ENCODE measurements around the gene TRIM26.
A peak's percentile ranks its signal among the peaks of the same experiment; 100 is the strongest.
"Not testable (repeated sequence)": the region's sequence is repeated elsewhere in the genome, so short reads cannot be mapped to it uniquely, and the experiment has no call there.

The TRIM26 gene

DNA sequence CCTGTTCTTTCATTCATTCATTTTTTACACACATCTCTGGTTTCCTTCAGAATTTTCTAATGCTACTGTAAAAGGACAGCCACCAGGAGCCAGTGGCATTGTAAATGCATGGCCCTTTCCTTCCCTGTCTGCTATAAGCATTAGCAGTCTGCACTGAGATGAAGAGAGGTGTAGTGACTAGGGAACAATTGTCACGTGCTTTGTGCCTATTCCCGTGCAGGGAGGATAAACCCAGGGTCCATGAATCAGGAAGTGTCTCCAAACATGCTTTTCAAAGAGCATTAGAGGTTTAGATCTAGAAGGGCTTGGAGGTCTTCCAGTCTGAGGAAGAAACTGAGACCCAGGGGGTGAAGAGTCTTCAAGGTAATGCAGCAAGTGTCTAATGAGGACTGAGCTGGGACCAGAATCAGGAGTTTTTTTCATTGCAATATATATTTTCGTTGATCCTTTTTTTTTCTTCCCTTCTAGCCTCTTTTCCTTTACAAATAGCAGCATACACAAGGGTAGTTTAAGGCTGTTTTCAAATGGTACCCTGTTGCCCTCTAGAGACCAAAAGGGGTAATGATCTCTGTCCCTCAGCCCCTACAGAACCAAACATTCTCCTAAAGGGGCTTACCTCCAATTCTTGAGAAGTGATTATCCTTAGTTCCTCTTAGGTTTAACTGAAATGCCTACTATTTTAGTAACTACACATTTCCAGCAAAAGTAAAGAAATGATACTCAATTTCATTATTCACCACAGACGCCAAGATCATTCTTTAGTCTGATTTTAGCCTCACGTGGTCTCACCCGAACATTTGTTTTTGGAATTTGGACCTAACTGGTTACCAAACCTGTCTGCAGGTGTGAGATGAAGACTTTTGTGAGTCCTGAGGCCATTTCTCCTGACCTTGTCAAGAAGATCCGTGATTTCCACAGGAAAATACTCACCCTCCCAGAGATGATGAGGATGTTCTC is 43.3 kb downstream of the TRIM26 start:
- DNase-seq, result peak; percentile 57

DNA sequence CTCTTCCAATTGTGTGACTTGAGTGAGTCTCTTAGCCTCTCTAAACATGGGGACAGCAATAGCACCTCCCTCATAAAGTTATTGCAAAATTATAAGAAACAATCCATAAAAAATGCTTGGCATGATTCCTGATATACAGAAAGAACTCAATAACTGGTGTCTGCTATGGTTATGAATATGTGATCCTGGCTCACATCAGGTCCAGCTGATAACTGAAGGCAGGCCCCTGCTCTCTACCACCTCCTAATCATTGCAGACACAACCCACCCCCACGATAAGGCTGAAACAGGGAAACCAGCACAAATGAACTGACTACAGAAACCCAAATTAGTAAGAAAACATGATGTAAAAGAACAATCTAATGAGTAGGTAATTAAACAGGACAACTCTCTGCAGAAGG is 44.5 kb downstream of the TRIM26 start:
- no peak for DNase-seq

GRCh38 chr6:30167101-30167500 is 46.1 kb downstream of the TRIM26 start:
- no peak for DNase-seq

DNA sequence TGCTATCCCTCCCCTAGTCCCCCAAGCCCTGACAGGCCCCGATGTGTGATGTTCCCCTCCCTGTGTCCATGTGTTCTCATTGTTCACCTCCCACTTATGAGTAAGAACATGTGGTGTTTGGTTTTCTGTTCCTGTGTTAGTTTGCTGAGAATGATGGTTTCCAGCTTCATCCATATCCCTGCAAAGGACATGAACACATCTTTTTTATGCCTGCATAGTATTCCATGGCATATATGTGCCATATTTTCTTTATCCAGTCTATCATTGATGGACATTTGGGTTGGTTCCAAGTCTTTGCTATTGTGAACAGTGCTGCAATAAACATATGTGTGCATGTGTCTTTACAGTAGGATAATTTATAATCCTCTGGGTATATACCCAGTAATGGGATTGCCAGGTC is 48.0 kb downstream of the TRIM26 start:
- not testable (repeated sequence) for DNase-seq

GRCh38 chr6:30164714-30165113 is 48.5 kb downstream of the TRIM26 start:
- DNase-seq, result no peak

- no peak for DNase-seq
Measured at GRCh38 chr6:30163918-30164654, 49.1 kb downstream of the TRIM26 start.

- peak; percentile 43 for DNase-seq
Measured at GRCh38 chr6:30163090-30163917, 49.9 kb downstream of the TRIM26 start, which contains the start of gene TRIM15. TSS of gene TRIM15 (plus strand) at chr6:30163546. CDS start at chr6:30163685, 139 bp downstream.

DNA sequence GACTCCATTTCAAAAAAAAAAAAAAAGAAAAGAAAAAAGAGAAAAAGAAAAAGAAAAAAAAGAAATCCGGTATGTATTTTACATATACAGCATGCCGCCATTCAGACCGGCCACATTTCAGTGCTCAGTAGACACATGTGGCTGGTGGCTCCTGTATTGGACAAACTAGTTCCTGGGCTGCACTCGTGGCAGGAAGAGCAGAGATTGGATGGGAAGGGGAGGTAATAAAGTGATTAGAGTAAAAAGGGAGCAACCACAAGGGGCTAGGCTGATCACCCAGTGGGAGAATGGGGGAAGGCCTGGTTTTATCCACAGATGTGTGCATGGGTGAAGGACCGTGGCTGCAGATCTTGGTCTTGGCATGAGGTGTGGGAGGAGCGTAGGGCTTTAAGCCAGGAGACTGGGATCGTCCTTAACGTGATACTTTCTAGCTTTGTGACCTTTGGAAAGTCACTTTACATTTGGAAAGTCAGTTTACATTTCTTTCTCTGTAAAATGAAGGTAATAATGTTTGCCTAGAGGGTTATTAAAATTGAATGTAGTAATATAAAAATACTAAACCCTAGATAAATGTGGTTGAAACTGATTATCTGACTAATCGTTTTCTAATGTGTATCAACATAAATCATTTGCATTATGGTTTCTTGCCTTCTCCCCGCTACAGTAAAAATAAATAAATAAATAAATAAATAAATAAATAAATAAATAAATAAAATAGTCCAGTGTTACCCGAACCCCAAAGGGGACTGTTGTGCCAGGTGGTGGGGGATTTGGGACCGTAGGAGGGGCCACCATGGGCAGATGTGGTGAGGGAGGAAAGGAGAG is 50.7 kb downstream of the TRIM26 start:
- no peak for DNase-seq

GRCh38 chr6:30160785-30161531 is 52.2 kb downstream of the TRIM26 start, which contains the start of gene TRIM10:
TSS of gene TRIM10 (minus strand) at chr6:30161211. CDS start at chr6:30160858, 353 bp downstream.
- no peak for DNase-seq

- no peak for DNase-seq
Measured at GRCh38 chr6:30160008-30160784, 53.0 kb downstream of the TRIM26 start.

GRCh38 chr6:30158475-30159040 is 54.6 kb downstream of the TRIM26 start:
- no peak for DNase-seq

DNA sequence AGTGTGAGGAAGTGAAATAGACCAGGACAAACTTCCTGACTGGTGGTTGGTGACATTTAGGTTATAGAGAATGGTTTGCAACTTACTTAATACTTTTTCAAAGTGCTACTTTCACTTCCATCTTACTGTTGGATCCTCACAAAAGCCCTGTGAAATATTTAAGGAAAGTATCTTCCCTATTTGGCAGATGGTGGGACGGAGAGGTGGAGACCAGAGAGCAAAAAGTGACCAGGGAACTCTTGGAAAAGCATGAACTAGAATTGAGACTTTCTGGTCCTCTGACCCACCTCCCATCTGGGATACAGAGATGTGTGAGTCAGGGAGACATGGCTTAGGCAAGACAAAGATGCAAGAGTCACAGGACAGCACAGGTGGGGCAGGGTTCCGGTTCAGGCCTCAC is 55.2 kb downstream of the TRIM26 start:
- no peak for DNase-seq

DNA sequence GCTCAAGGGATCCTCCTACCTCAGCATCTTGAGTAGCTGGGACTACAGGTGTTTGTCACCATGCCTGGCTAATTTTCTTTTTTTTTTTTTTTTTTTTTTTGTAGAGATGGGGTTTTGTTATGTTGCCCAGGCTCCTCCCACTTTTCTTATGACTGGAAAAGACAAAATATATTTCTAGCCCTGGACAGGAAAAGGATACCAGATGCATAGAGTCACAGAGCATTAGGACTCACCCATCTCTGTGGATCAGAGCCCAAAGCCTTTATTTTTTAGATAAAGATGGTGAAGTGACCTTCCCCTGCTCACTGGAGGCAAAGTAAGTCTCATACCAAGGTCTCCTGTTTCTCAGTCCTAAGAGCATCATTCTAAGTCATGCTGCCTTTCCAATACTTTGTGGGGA is 55.6 kb downstream of the TRIM26 start:
- DNase-seq, result no peak

DNA sequence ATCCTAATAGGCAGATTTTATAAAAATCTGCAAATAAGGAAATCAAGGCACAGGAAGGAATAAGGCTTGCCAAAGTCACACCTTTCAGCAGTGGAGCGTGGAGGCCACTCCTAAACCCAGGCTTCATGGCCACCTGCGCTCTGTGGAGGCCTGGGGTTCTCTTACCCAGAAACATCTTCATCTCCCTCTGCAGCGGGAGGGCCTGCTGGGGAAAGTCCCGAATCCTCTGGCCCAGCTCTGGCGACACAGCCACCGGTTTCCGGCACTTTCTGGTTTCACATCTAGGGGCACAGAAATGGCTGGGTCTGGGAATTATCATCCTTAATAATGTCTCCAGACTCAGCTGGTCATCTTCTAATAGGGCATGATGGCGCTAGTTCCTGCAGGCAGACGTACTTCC is 56.4 kb downstream of the TRIM26 start:
- DNase-seq, result no peak

DNA sequence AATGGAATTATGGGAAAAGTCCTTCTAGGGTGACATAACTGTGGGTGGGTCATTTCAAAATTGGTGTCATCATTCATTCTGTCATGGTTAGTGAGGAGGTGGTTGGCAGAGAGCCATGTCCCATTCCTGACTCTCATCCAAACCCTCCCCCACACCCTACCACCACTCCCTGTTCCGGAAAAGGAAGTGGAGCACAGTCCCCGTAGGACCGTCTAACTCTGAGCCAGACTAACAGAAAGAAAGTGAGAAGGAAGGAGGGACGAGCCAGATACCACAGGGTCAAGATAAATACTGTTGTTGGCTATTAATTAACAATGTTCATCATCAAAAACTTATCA is 57.0 kb downstream of the TRIM26 start:
- DNase-seq, result peak; percentile 54

DNA sequence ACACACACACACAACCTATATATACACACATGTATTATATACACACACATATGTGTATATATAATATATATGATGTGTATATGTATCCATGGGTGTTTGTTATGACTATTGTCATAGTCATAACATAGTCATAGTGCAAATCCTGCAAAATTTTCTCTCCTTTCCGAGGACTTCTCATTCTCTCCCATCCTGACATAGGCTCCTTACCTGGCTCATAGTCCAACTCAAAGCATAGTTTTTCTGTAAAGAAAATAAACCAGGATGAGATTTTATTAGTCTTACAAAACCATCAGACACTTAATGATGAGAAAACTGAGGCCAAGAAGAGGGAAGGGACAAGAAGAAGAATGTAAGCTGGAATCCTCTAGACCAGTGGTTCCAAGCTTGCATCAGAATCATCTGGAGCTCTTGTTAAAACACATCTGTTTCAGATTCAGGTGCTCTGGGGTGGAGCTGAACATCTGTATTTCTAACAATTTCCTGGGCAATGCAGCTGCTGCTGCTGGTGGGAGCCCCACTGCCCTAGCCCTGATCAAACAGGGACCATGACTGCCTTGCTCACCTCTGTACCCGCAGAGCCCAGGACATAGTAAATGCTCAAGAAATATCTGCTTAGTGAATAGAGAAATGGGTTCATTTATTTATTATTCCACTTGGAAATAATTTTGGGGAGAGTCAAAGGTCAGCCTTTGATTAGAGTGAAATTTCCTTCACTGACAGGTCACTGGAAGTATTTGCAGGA is 57.5 kb downstream of the TRIM26 start:
- no peak for DNase-seq

GRCh38 chr6:30154709-30155519 is 58.3 kb downstream of the TRIM26 start:
- DNase-seq, result no peak

DNA sequence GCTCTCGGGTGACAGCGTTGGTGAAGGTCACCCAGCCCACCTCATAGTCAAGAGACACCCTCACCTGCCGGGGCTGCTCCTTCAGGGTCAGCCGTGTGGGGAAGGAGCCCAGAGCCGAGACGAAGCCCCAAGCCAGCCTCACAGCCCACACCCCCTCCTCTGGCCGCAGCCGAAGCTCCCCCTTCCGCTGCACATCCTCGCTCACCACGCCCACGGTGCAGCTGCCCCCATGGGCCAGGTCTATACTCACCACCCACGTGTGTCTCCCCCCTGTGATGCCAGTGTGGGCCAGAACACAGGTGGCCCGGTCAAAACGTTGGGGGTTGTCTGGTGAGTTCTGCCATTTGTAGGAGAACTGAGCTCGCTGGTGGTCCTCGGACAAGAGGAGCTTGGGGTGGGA is 59.1 kb downstream of the TRIM26 start:
- DNase-seq, result no peak
